LoVo (cell line): ENCODE measurements around the gene SOX15.
A peak's percentile ranks its signal among the peaks of the same experiment; 100 is the strongest.
"Not testable (repeated sequence)": the region's sequence is repeated elsewhere in the genome, so short reads cannot be mapped to it uniquely, and the experiment has no call there.

Experiments
- DNase-seq: peaks from one replicate; pipeline ENCODE4 v3.0.0-alpha.2; 2016; ENCODE audit warnings: low spot score

SOX15 gene

GRCh38 chr17:7589891-7590691 is at the start of gene SOX15:
SOX15 (minus strand) TSS chr17:7590094; CDS start chr17:7589676, 418 bp downstream.
- DNase-seq, result no peak

GRCh38 chr17:7636163-7636562 is 46.3 kb upstream of the SOX15 start:
- no peak for DNase-seq

GRCh38 chr17:7634384-7634783 is 44.5 kb upstream of the SOX15 start:
- no peak for DNase-seq

GRCh38 chr17:7633093-7633492 is 43.2 kb upstream of the SOX15 start:
- DNase-seq, result no peak

GRCh38 chr17:7632492-7632894 is 42.6 kb upstream of the SOX15 start:
- DNase-seq, result no peak

GRCh38 chr17:7631398-7632380 is 41.8 kb upstream of the SOX15 start:
- no peak for DNase-seq

- no peak for DNase-seq
Measured at GRCh38 chr17:7629939-7630571, 40.2 kb upstream of the SOX15 start, which contains the start of gene SHBG. SHBG (plus strand) TSS chr17:7630135; CDS start chr17:7630173, 38 bp downstream.

- DNase-seq, result peak; percentile 94
Measured at GRCh38 chr17:7627250-7628121, 37.6 kb upstream of the SOX15 start, which contains the start of gene SAT2. SAT2 (minus strand) TSS chr17:7627821; CDS start chr17:7627635, 186 bp downstream.

- DNase-seq, result no peak
Measured at GRCh38 chr17:7626956-7627249, 37.0 kb upstream of the SOX15 start.

- DNase-seq, result no peak
Measured at GRCh38 chr17:7626307-7626706, 36.4 kb upstream of the SOX15 start.

GRCh38 chr17:7625749-7626148 is 35.9 kb upstream of the SOX15 start:
- not testable (repeated sequence) for DNase-seq

- DNase-seq, result no peak
Measured at GRCh38 chr17:7623661-7624060, 33.8 kb upstream of the SOX15 start.

- no peak for DNase-seq
Measured at GRCh38 chr17:7620835-7621234, 30.9 kb upstream of the SOX15 start.

GRCh38 chr17:7618608-7619007 is 28.7 kb upstream of the SOX15 start:
- no peak for DNase-seq

- no peak for DNase-seq
Measured at GRCh38 chr17:7615265-7615747, 25.4 kb upstream of the SOX15 start.

- peak; percentile 99 for DNase-seq
Measured at GRCh38 chr17:7614425-7615264, 24.8 kb upstream of the SOX15 start, which contains the start of gene FXR2. FXR2 (minus strand) TSS chr17:7614897; CDS start chr17:7614532, 365 bp downstream.

- DNase-seq, result peak; percentile 41
Measured at GRCh38 chr17:7613769-7614424, 24.0 kb upstream of the SOX15 start.

- DNase-seq, result no peak
Measured at GRCh38 chr17:7612294-7612640, 22.4 kb upstream of the SOX15 start.

GRCh38 chr17:7611635-7612293 is 21.9 kb upstream of the SOX15 start:
- no peak for DNase-seq
